ENCODE measurements around the gene CHID1. TPM values are rescaled to one million over a fixed set of nuclear protein-coding genes. Genes with fewer than 3 reads are reported as not detected.

Gene CHID1
- total RNA-seq, 2 experiments from 2014 or later: 30.6 to 71.1 TPM

DNA sequence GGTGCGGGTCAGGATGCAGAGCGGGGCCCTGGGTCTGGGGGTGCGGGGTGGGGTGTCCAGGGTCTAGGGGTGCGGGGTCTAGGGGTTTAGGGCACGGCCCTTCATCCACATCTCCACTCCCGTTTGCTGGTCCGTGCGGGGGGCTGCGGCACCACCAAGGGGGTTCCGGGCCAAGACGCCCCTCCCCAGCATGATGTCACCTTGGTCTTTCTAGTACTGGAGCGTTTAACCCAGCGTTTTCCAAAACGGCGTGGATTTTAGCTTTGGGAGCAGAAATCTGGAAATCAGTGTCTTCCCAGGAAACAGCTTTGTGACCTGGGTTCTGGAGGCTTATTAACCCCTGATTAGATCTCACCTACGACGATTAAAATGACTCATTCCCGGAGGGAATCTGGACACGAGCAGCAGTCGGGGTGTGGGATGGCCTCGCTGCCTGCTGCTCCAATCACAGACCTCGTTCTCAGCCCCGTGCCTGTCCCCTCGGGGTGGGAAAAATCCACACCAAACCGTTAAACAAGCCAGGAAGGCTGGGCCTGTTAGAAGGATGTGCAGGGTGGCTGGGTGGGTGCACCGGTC is 15.8 kb upstream of the CHID1 start:
- no TSS peak for BruUV-seq (replicated peaks)
- Histone ChIP-seq H3K27ac (ENCODE audit: low read depth, low read length, poor library complexity, severe bottlenecking) (no peak overlapping the region), H2AFZ (ENCODE audit: low read length) (no peak overlapping the region), H3K9me3 (ENCODE audit: low read length) (no peaks in the 10 kb centered on the region), H3K9me2 (ENCODE audit: insufficient read depth, low read length) (no peaks in the 10 kb centered on the region), H3K79me2 (ENCODE audit: insufficient read depth, low read depth, low read length) (peaks cover 27% of the 10 kb centered on the region; the same call in 1 of the 2 replicates), H3K4me2 (ENCODE audit: low read length) (peak overlapping the region; percentile 84), H4K20me1 (ENCODE audit: insufficient read depth, low read length) (no peaks in the 10 kb centered on the region), H3K4me1 (ENCODE audit: insufficient read depth, low read length, poor library complexity, severe bottlenecking) (peaks cover 18% of the 10 kb centered on the region), H3K36me3 (ENCODE audit: insufficient read depth, low read length) (peaks cover 13% of the 10 kb centered on the region; the same call in 1 of the 2 replicates), H3K4me3 (ENCODE audit: low read depth, low read length, poor library complexity, severe bottlenecking) (peak overlapping the region; percentile 76)
- intact Hi-C loops (cut with micrococcal nuclease; ENCODE audit: unreplicated experiment): no loop called here
- ChIA-PET CTCF (ENCODE audit: unreplicated experiment) (no interaction called here), POLR2A (interaction anchor here (1.4 kb wide), 1 partner anchor 15 kb away, joined by 4 read pairs; no protein-coding TSS in a partner anchor)
- DNase-seq (ENCODE audit: low spot score): no peak
- TF ChIP-seq, protein P1, sequence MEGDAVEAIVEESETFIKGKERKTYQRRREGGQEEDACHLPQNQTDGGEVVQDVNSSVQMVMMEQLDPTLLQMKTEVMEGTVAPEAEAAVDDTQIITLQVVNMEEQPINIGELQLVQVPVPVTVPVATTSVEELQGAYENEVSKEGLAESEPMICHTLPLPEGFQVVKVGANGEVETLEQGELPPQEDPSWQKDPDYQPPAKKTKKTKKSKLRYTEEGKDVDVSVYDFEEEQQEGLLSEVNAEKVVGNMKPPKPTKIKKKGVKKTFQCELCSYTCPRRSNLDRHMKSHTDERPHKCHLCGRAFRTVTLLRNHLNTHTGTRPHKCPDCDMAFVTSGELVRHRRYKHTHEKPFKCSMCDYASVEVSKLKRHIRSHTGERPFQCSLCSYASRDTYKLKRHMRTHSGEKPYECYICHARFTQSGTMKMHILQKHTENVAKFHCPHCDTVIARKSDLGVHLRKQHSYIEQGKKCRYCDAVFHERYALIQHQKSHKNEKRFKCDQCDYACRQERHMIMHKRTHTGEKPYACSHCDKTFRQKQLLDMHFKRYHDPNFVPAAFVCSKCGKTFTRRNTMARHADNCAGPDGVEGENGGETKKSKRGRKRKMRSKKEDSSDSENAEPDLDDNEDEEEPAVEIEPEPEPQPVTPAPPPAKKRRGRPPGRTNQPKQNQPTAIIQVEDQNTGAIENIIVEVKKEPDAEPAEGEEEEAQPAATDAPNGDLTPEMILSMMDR (conservative IDR thresholded peaks at IDR 0.05; ENCODE audit: low read length): no peak
- TF ChIP-seq EZH2phosphoT487 (IDR thresholded peaks at IDR 0.05; ENCODE audit: borderline replicate concordance, low read depth, low read length): no peak

DNA sequence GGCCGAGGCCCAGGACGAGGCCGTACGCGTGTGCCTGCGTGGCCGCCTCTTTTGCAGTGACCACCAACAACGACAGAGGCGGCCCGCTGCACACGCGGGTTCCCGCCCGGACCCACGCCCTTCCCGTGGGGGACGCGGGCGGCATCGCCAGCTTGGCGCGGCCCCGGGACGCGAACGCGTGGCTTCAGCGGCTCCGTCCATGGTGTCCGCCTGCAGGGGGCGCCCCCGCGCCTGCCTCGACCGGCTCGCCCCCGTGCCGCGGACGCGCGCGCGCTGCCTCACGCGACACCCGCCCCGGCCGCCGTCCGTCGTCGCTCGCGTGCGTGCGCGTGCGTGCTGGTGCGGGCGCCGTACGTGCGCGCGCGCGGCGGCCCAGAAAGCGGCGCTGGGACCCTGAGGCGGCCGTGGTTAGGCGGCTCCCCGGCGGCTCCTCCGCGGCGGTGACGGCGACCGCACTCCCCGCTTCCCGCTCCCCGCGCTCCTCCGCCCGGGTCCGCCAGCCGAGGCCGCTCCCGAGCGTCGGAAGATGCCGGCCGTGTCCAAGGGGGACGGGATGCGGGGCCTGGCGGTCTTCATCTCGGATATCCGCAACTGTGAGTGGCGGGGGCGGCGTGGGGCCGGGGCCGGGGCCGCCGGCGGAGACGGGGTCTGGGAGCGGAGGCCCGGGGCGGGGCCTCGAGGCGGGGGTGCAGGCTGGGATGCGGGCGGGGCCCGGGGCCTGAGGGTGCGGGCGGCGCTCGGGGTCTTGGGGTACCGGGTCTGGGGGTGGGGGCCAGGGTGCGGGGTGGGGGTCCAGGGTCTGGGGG is 15.1 kb upstream of the CHID1 start, which contains the start of gene AP2A2:
AP2A2 (plus strand) TSS at position 375 of the 806 bp plus-strand sequence; CDS start at position 527, 152 bp downstream.
- CTCF ChIA-PET (ENCODE audit: unreplicated experiment): no interaction called here
- Histone ChIP-seq H3K27ac (ENCODE audit: low read depth, low read length, poor library complexity, severe bottlenecking) (peak within 1 kb of the TSS; percentile 34), H2AFZ (ENCODE audit: low read length) (0 out of 2 replicates have a peak within 1 kb of the TSS, but pooled peaks have one; percentile 45), H3K4me1 (ENCODE audit: insufficient read depth, low read length, poor library complexity, severe bottlenecking) (peaks cover 18% of the 10 kb centered on the region), H3K4me3 (ENCODE audit: low read depth, low read length, poor library complexity, severe bottlenecking) (peak within 1 kb of the TSS; percentile 76), H3K9me2 (ENCODE audit: insufficient read depth, low read length) (no peaks in the 10 kb centered on the region), H3K9me3 (ENCODE audit: low read length) (no peaks in the 10 kb centered on the region), H3K36me3 (ENCODE audit: insufficient read depth, low read length) (peaks cover 13% of the 10 kb centered on the region; the same call in 1 of the 2 replicates), H3K79me2 (ENCODE audit: insufficient read depth, low read depth, low read length) (peaks cover 20% of the 10 kb centered on the region; the same call in 1 of the 2 replicates), H3K4me2 (ENCODE audit: low read length) (peak within 1 kb of the TSS; percentile 84), H4K20me1 (ENCODE audit: insufficient read depth, low read length) (no peaks in the 10 kb centered on the region)
- BruUV-seq (replicated peaks): no TSS peak
- DNase-seq (ENCODE audit: low spot score): peak; percentile 96
- POLR2A ChIA-PET: no interaction called here
- TF ChIP-seq, protein P1 (conservative IDR thresholded peaks at IDR 0.05; ENCODE audit: low read length): peak; percentile 68
- TF ChIP-seq EZH2phosphoT487 (IDR thresholded peaks at IDR 0.05; ENCODE audit: borderline replicate concordance, low read depth, low read length): no peak
- intact Hi-C loops (cut with micrococcal nuclease; ENCODE audit: unreplicated experiment): loop anchor here (1.0 kb wide), 1 partner anchor 126 kb away; no protein-coding TSS in a partner anchor

All from OCI-LY7 (cell line).